ENCODE measurements around the gene RHOH. TPM values are rescaled to one million over a fixed set of nuclear protein-coding genes. Genes with fewer than 3 reads are reported as not detected.

Gene RHOH
- polyA plus RNA-seq, 3 donors = 0.48 to 1.3 (median 0.61) TPM

GRCh38 chr4:40233227-40233626 lies 36.4 kb downstream of the RHOH start:
- no peak for DNase-seq

GRCh38 chr4:40234519-40235039 lies 37.7 kb downstream of the RHOH start:
- no peak for DNase-seq

DNA sequence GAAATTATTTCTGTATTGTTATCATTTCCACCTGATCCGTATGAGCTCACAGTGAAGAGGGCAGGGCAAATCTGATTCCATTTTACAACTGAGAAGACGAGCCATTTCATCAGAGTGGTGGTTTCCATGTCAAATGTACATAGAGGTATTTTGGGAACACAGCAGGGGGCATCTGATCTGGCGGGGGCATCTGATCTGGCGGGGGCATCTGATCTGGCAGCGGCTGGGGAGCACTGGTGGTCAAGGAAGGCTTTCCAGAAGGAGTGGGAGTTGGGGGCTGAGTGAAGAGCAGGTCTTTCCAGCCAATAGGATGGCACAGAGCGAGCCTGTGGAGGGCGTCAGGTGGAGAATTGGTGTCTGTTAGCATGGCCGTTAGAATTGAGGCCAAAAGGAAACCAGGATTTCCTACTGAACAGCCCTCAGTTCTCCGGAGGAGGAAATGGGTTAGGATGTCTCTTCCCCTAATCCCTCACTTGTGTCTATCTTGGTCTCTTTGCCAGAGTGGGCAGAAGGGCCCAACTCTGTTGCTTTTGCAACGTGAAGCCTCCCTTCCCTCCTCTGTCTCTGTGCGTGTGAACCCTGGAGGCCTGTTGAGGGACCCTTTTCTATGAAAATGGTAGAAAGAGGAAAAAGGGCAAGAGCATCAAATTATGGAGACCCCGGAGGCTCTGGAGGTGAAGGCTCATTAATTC lies 41.3 kb downstream of the RHOH start:
- no peak for DNase-seq

- no peak for DNase-seq
Observed at GRCh38 chr4:40238700-40239548, 42.1 kb downstream of the RHOH start.

- DNase-seq = no peak
Observed at GRCh38 chr4:40240040-40240653, 43.3 kb downstream of the RHOH start.

- DNase-seq = no peak
Observed at GRCh38 chr4:40241026-40241425, 44.2 kb downstream of the RHOH start.

DNA sequence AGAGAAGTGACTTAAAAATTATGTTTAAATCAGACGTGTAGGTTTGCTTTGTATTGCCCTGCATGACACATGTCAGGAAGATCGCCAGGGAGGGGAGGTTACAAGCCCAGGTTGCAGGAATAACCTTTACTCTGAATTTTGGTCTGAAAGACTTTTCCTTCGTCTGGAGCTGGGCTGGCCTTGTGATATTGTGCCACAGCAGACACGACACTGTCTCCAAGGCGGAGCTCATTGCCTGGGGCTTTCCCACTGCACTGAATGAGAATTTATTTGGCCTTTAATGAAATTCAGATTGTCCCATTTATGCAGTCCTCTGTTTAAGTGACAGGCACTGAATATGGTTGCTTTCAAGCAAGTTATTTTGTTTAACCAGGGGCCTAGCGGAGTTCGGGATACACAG lies 45.1 kb downstream of the RHOH start:
- no peak for DNase-seq

GRCh38 chr4:40243386-40243948 lies 46.6 kb downstream of the RHOH start:
- no peak for DNase-seq

GRCh38 chr4:40244606-40245005 lies 47.8 kb downstream of the RHOH start:
- DNase-seq = no peak

DNA sequence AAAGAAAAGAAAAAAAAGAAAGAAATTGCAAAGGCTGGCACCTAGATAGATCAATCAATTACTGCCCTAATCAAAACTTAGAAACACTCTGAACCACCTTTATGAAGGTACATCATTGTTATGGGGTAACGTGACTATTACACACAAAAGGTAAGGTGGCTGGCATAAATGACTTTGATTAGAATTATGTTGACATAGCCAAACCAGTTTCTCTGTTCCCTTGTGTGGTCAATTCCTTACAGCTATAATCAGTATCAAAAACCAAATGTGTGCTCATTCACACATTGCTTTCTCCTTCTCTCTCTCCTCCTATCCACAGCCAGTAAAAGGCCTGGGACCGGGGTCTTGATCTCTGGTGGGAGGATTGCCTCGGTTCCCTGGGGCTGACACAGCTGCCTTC lies 48.7 kb downstream of the RHOH start:
- no peak for DNase-seq

DNA sequence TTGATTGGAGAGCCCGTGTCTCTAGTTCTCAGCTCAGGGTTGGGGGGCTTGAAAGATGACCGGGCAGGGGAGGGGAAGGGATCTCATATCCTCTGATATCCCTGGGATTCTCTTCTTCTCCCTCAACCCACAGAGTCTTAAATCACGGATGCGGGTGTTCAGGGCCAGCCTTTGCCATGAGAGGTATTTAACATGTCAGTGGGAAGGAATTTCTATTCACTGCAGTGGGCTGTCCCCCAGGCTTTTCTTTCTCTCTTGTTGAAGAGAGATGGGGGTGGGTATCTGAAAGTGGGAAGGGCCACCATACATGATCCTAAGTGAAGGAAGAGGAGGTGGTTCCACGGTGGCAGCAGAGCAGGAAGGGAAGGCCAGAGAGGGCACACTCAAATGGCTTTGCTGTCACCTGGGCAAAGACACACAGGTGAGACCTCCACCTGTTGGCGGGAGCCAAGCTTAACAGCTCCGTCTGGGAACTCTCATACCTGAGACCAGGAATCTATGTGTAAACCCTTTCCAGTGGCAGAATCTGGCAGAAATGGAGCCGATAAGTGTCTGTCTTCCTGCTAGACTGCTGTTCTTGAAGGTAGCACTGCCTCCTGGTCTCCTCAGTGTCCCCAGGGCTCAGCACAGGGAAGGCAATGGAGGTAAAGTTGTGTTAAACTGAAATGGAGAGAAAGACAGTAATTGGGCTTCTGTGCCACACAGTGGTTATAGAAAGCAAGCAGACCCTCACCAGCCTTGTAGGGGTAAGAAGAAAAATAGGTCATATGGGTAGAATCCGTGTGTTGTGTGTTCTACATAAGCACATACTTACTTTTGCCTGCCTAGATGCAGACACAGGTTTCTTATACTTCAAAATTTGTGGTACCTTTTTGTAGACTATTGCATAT lies 49.4 kb downstream of the RHOH start:
- peak; percentile 45 for DNase-seq

DNA sequence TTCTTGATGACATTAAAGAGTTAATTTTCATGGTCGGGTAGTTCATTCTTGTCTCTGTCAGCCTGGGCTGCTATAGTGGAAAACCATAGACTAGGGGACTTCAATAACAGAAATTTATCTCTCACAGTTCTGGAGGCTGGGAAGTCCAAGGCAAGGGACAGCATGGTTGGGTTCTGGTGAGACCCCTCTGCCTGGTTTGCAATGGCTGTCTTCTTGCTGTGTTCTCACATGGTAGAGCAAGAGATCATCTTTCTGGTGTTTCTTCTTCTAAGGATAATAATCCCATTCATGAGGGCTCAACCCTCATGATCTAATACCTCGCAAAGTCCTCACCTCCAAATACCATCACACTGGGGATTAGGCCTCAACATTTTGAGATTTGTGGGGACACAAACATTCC lies 50.1 kb downstream of the RHOH start:
- DNase-seq = no peak

- DNase-seq = no peak
Observed at GRCh38 chr4:40247350-40247749, 50.5 kb downstream of the RHOH start.

DNA sequence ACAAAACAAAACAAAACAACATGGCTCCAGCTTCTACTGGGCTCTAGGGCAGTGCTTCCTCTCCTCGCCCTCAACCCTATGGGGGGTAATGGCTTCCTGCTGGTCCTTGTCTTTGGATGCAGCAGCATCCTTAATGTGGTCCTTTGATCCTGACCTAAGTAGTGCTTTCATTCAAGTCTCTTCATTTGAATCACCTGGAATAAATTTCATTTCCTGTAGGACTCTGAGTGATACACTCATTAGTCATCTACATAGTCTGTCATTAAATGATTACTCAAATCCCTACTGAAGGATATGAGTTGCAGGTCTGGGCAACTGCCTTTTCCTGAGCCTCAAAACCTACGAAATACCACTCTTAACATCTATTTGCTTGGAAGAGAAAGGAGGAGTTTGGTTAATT lies 54.5 kb downstream of the RHOH start:
- no peak for DNase-seq

DNA sequence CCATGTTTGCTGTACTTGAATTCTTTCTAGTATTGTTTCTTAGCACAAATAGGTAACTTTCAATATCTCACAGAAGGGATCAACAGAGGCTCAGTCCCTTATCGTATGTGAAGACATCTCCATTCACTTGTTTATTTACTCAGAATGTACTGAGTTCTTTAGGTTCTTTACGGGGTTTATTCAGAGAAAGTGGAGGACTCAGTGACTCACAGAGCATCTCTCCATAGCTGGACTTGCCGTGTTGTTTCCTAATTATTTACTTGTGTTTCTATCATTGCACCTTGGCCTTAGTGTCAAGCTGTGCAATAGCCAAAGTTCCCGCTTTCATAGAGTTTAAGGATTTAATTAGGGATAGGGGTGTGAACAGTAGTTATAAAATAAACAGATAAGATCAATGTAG lies 57.1 kb downstream of the RHOH start:
- DNase-seq = no peak

- no peak for DNase-seq
Observed at GRCh38 chr4:40254608-40255392, 58.0 kb downstream of the RHOH start.

GRCh38 chr4:40255393-40256281 lies 58.8 kb downstream of the RHOH start:
- DNase-seq = no peak

GRCh38 chr4:40256329-40256728 lies 59.5 kb downstream of the RHOH start:
- no peak for DNase-seq

DNA sequence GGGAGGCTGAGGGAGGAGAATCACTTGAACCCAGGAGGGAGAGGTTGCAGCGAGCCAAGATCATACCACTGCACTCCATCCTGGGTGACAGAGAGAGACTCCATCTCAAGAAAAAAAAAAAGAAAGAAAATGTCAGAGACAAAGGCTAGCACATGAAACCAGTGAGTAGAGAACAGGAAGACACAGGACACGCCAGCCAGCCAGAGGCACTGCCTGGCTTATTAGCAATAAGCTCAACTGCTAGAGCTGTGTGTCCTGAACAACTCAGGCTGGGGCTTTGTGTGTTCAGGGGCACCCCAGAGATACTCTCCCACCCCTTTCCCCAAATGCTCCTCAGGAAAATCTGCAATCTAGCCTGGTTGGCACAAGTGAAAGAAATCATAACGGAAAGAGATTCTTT lies 60.0 kb downstream of the RHOH start:
- DNase-seq = no peak
